ENCODE results near the gene KIF5B. TPM values are rescaled to one million over a fixed set of nuclear protein-coding genes. Genes with fewer than 3 reads are reported as not detected.

Gene KIF5B
- total and polyA plus RNA-seq, 9 of the 15 experiments (the other 6 are each of a cell fraction or from before 2014, with no cell fraction given) = 24.4 to 94.4 (median 68.9) TPM

DNA sequence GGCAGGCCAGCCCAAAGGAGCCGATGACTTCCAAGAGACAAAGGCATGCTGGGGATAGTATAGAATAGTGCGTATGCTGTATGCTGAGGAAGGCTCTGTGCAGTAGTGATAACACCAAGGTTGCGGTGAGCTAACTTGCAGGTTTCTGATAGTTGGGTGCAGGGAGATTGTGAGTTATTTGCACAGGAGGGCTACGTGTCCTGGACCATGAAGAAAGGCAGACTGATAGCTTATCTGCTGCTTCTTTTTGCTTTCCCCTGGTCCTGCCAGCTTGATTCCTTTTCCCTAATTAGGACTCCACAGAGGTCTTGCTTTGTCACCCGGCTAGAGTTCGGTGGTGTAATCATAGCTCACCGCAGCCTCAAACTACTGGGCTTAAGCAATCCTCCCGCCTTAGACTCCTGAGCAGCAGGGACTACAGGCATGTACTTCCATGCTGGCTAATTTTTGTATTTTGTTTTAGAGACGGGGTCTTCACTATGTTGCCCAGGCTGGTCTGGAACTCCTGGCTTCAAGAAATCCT lies 83.6 kb downstream of the KIF5B start (continued):
- TF ChIP-seq CREB5 (CRISPR knock-in tag; IDR thresholded peaks at IDR 0.05) = no peak
- TF ChIP-seq, protein P1, sequence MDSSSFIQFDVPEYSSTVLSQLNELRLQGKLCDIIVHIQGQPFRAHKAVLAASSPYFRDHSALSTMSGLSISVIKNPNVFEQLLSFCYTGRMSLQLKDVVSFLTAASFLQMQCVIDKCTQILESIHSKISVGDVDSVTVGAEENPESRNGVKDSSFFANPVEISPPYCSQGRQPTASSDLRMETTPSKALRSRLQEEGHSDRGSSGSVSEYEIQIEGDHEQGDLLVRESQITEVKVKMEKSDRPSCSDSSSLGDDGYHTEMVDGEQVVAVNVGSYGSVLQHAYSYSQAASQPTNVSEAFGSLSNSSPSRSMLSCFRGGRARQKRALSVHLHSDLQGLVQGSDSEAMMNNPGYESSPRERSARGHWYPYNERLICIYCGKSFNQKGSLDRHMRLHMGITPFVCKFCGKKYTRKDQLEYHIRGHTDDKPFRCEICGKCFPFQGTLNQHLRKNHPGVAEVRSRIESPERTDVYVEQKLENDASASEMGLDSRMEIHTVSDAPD (CRISPR knock-in tag; IDR thresholded peaks at IDR 0.05) = no peak
- TF ChIP-seq TAF9B (IDR thresholded peaks at IDR 0.05; ENCODE audit: partially characterized antibody) = peak; percentile 39
- TF ChIP-seq MCM3 (IDR thresholded peaks at IDR 0.05) = no peak
- TF ChIP-seq PHF8 (IDR thresholded peaks at IDR 0.05; ENCODE audit: borderline replicate concordance, low read length) = no peak
- peak; percentile 49; the same call in 1 of the 2 replicates for TF ChIP-seq MAFG (tag; conservative IDR thresholded peaks at IDR 0.05)
- TF ChIP-seq ZBTB49 (CRISPR knock-in tag; IDR thresholded peaks at IDR 0.05; ENCODE audit: borderline replicate concordance) = no peak
- TF ChIP-seq KHSRP (IDR thresholded peaks at IDR 0.05) = peak; percentile 83
- TF ChIP-seq ZFX (CRISPR knock-in tag; IDR thresholded peaks at IDR 0.05) = no peak
- TF ChIP-seq ARID3A (IDR thresholded peaks at IDR 0.05; ENCODE audit: borderline replicate concordance, low read depth, low read length) = peak; percentile 86; the same call in 1 of the 2 replicates
- TF ChIP-seq PYGO2 (tag; IDR thresholded peaks at IDR 0.05) = no peak
- no peak for TF ChIP-seq ILF3 (IDR thresholded peaks at IDR 0.05; ENCODE audit: borderline replicate concordance)
- TF ChIP-seq CTCF (IDR thresholded peaks at IDR 0.05 in 2 of 3, conservative IDR thresholded peaks at IDR 0.05 in 1 of 3; ENCODE audit: insufficient read depth in 2 of 3, low read depth in 1 of 3, low read length in 3 of 3) = no peak
- TF ChIP-seq RBM25 (IDR thresholded peaks at IDR 0.05; ENCODE audit: low read depth, low read length, severe bottlenecking) = no peak
- TF ChIP-seq ZNF121 (CRISPR knock-in tag; conservative IDR thresholded peaks at IDR 0.05) = no peak
- TF ChIP-seq SIX5 (IDR thresholded peaks at IDR 0.05; ENCODE audit: borderline replicate concordance in 1 of 2, insufficient read depth in 1 of 2, low read depth in 1 of 2, low read length in 2 of 2) = no peak
- TF ChIP-seq ZNF347 (CRISPR knock-in tag; IDR thresholded peaks at IDR 0.05; ENCODE audit: low read depth) = no peak
- TF ChIP-seq HNRNPL (IDR thresholded peaks at IDR 0.05; ENCODE audit: low read depth, low read length) = no peak
- no peak for TF ChIP-seq POLR3G (IDR thresholded peaks at IDR 0.05; ENCODE audit: extremely low read depth, insufficient read length, insufficient replicate concordance)

Data from K562 (cell line).